IMR-90 (cell line): ENCODE measurements around the gene SYTL3. TPM values are rescaled to one million over a fixed set of nuclear protein-coding genes. Genes with fewer than 3 reads are reported as not detected.
A peak's percentile ranks its signal among the peaks of the same experiment; 100 is the strongest.

Experiments
- ATAC-seq: fragments of 200-7000 bp; cut with Tn5 transposase; 2 replicates; pipeline ENCODE4 v1.9.1; 2020; ENCODE audit warnings: low read depth, mild to moderate bottlenecking, moderate library complexity
- BruUV-seq: library from RNA; stranded (reverse); fragments of 400-500 nt; replicated peaks from 2 replicates; lab custom pipeline; 2021; lab: Mats Ljungman, UMichigan
- CTCF ChIA-PET: fragments of 300-600 bp; formaldehyde crosslinking; extraction: SDS; loops from one replicate; lab custom pipeline; 2021; ENCODE audit warnings: antibody characterized with exemption; lab: Yijun Ruan, JAX
- POLR2A ChIA-PET: fragments of 300-600 bp; sonication (Branson Sonifier 250); formaldehyde crosslinking; loops from one replicate; lab custom pipeline; 2022; ENCODE audit warnings: antibody characterized with exemption; ENCODE audit not compliant: unreplicated experiment; lab: Charles Lee
- DNase-seq: peaks from one replicate; pipeline ENCODE4 v3.0.0; 2013
- H2AFZ ChIP-seq: replicated peaks from 2 replicates; pipeline ENCODE3; 2013; ENCODE audit warnings: low read length, mild to moderate bottlenecking; ENCODE audit not compliant: poor library complexity
- H2AK5ac ChIP-seq: 2 replicates; pipeline ENCODE4 v1.6.1; 2013; ENCODE audit warnings: low read depth, low read length, inconsistent platforms
- H2AK9ac ChIP-seq: replicated peaks from 2 replicates; pipeline ENCODE3; 2013; ENCODE audit warnings: mild to moderate bottlenecking, low read depth, low read length, moderate library complexity; ENCODE audit not compliant: poor library complexity
- H2BK120ac ChIP-seq: 2 replicates; pipeline ENCODE4 v1.6.1; 2013; ENCODE audit warnings: low read depth, low read length, inconsistent platforms
- H2BK15ac ChIP-seq: 3 replicates; pipeline ENCODE4 v1.6.1; 2013; ENCODE audit warnings: low read depth, low read length, inconsistent platforms
- H2BK20ac ChIP-seq: 2 replicates; pipeline ENCODE4 v1.6.1; 2013; ENCODE audit warnings: low read depth, mild to moderate bottlenecking, inconsistent platforms, low read length, moderate library complexity
- H2BK5ac ChIP-seq: 2 replicates; pipeline ENCODE4 v1.6.1; 2013; ENCODE audit warnings: mild to moderate bottlenecking, low read depth, low read length, inconsistent platforms; ENCODE audit not compliant: poor library complexity, severe bottlenecking
- H3K14ac ChIP-seq: replicated peaks from 2 replicates; pipeline ENCODE4 v1.6.1; 2013; ENCODE audit warnings: low read depth, low read length, inconsistent platforms
- H3K18ac ChIP-seq: 2 replicates; pipeline ENCODE4 v1.6.1; 2013; ENCODE audit warnings: low read depth, low read length, control low read depth
- H3K23ac ChIP-seq: 2 replicates; pipeline ENCODE4 v1.6.1; 2013; ENCODE audit warnings: low read depth, low read length, inconsistent platforms
- H3K27ac ChIP-seq: 2 replicates; pipeline ENCODE4 v1.5.1; 2013; ENCODE audit warnings: mild to moderate bottlenecking, control low read depth, low read length; ENCODE audit not compliant: insufficient read depth
- H3K27me3 ChIP-seq: 2 replicates; pipeline ENCODE4 v1.6.1; 2013; ENCODE audit warnings: low read length; ENCODE audit not compliant: control insufficient read depth, insufficient read depth
- H3K36me3 ChIP-seq: 2 replicates; pipeline ENCODE4 v1.6.1; 2013; ENCODE audit warnings: low read length, mixed read lengths; ENCODE audit not compliant: control insufficient read depth, insufficient read depth
- H3K4ac ChIP-seq: 2 replicates; pipeline ENCODE4 v1.6.1; 2013; ENCODE audit warnings: low read depth, low read length, inconsistent platforms
- H3K4me1 ChIP-seq: 2 replicates; pipeline ENCODE4 v1.6.1; 2013; ENCODE audit warnings: low read length, mixed read lengths; ENCODE audit not compliant: control insufficient read depth, insufficient read depth
- H3K4me2 ChIP-seq: 2 replicates; pipeline ENCODE4 v1.6.1; 2013; ENCODE audit warnings: low read depth, mild to moderate bottlenecking, control low read depth, low read length, moderate library complexity
- H3K4me3 ChIP-seq: 2 replicates; pipeline ENCODE4 v1.5.1; 2013; ENCODE audit warnings: low read depth, mild to moderate bottlenecking, control low read depth, low read length, moderate library complexity; ENCODE audit not compliant: insufficient read depth
- H3K56ac ChIP-seq: 2 replicates; pipeline ENCODE4 v1.6.1; 2013; ENCODE audit warnings: low read length, inconsistent platforms; ENCODE audit not compliant: insufficient read depth; ENCODE audit errors: extremely low read depth
- H3K79me1 ChIP-seq, 2 experiments: 2 replicates each; pipeline ENCODE4 v1.6.1; 2013; ENCODE audit warnings: low read length in 2 of 2, inconsistent platforms in 1 of 2, low read depth in 1 of 2
- H3K9ac ChIP-seq: 2 replicates; pipeline ENCODE4 v1.6.1; 2013; ENCODE audit warnings: low read depth, low read length, control low read depth
- H3K9me1 ChIP-seq: 2 replicates; pipeline ENCODE4 v1.6.1; 2013; ENCODE audit warnings: low read length, inconsistent platforms; ENCODE audit not compliant: insufficient read depth
- H3K9me3 ChIP-seq: 2 replicates; pipeline ENCODE4 v1.6.1; 2013; ENCODE audit warnings: low read length; ENCODE audit not compliant: control insufficient read depth, insufficient read depth
- H4K20me1 ChIP-seq: 2 replicates; pipeline ENCODE4 v1.6.1; 2013; ENCODE audit warnings: low read length, inconsistent platforms; ENCODE audit not compliant: insufficient read depth
- H4K5ac ChIP-seq: 2 replicates; pipeline ENCODE4 v1.6.1; 2013; ENCODE audit warnings: mild to moderate bottlenecking, low read depth, low read length, control low read depth
- H4K8ac ChIP-seq, 2 experiments: 2 replicates each; pipeline ENCODE4 v1.6.1; 2013; ENCODE audit warnings: low read depth in 2 of 2, low read length in 2 of 2, control low read depth in 1 of 2, inconsistent platforms in 1 of 2
- H4K91ac ChIP-seq: 2 replicates; pipeline ENCODE4 v1.6.1; 2013; ENCODE audit warnings: low read depth, low read length, inconsistent platforms; ENCODE audit not compliant: insufficient read depth
- RCOR1 ChIP-seq: IDR thresholded peaks from 2 replicates; pipeline ENCODE4 v1.6.1; 2012; ENCODE audit warnings: mild to moderate bottlenecking, low read length, improper control_type of control experiment; ENCODE audit not compliant: insufficient replicate concordance
- WGBS, 2 experiments: methylation state at CpG; one replicate each; pipeline versions ENCODE4 v1.1.5 to v1.1.7; 2013; ENCODE audit warnings: missing lambda C conversion rate in 2 of 2; ENCODE audit not compliant: insufficient read length in 1 of 2; ENCODE audit errors: extremely low coverage in 2 of 2; 5-methylcytosine and 5-hydroxymethylcytosine counted together
- dilution Hi-C: fragments of 300-500 bp; cut with HindIII; formaldehyde crosslinking; loops from one replicate; pipeline ENCODE4 v1.14.3; 2018; ENCODE audit warnings: low sequenced_read_pairs; ENCODE audit not compliant: unreplicated experiment
- in situ Hi-C: fragments of 300-500 bp; cut with MboI; formaldehyde crosslinking; loops from 3 replicates; pipeline ENCODE4 v1.14.3; 2019; ENCODE audit warnings: low sequenced_read_pairs, inconsistent platforms, mixed read lengths
- intact Hi-C: fragments of 100-400 bp; cut with micrococcal nuclease; formaldehyde crosslinking; loops from 2 replicates; pipeline ENCODE4 v1.10.0; 2022
- polyA plus RNA-seq, 3 experiments: library from polyadenylated mRNA; depleted of rRNA; stranded (reverse); fragments of >200 nt; gene quantifications; 2 replicates each; pipeline ENCODE4 v1.2.3, GENCODE V29; 2012; ENCODE audit warnings: low replicate concordance in 1 of 3
- total RNA-seq: library from RNA; depleted of rRNA; stranded (reverse); fragments of >200 nt; gene quantifications from 2 replicates; pipeline ENCODE4 v1.2.3, GENCODE V29; 2012

Gene SYTL3
- total and polyA plus RNA-seq, 2 of the 4 experiments (the other 2 are of a cell fraction), result 2.9 to 4.3 TPM

DNA sequence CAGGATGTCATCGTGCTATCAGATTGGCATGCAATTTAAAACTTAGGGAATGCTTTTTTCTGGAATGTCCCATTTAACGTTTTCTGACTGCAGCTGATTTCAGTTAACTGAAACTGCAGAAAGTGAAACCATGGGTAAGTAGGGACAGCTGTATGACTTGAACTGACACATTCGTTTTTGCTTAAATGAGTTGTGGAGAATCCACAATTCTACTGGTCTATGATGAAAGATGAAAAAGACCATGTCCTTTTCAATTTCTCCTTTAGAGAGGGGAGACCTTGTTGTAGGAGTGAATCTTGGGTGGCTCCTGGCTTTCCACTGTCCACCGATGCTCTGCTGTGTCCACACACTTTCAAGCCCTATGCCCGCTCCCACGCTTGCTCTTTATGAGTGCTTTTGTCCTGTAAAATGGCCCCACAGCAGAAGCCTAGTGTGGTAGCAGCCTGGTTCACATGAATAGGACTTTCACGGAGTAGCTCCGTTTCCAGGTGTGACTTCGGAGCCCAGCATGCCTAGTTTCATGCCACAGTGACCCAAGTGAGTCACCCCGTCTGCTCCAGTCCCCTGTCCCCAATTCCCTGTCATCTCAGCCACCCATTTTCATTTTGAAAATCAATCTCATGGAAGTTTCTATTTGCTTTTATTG is 27.2 kb upstream of the SYTL3 start:
- no peak overlapping the region for H2BK120ac ChIP-seq
- no peak overlapping the region for H3K9ac ChIP-seq

More for the DNA sequence above, 27.2 kb upstream of the SYTL3 start:
- no TSS peak for BruUV-seq
- TF ChIP-seq RCOR1, result no peak
- H2AK9ac ChIP-seq, result peak overlapping the region; percentile 9
- ChIA-PET CTCF (interaction anchor here (1.2 kb wide), 1 partner anchor 402 kb away, joined by 5 read pairs; no protein-coding TSS in a partner anchor), POLR2A (no interaction called here)
- no peaks in the 10 kb centered on the region for H3K27me3 ChIP-seq
- H3K9me3 ChIP-seq, result no peaks in the 10 kb centered on the region
- no peak overlapping the region for H2BK20ac ChIP-seq
- H2AK5ac ChIP-seq, result no peak overlapping the region
- no peak overlapping the region for H3K4me2 ChIP-seq
- in situ Hi-C loops, result no loop called here
- H4K20me1 ChIP-seq, result no peaks in the 10 kb centered on the region
- H3K79me1 ChIP-seq, result peaks cover 11 to 33% of the 10 kb centered on the region in 2 experiments
- ATAC-seq, result no peak
- dilution Hi-C loops, result no loop called here
- H3K56ac ChIP-seq, result no peak overlapping the region
- H3K36me3 ChIP-seq, result peaks cover 45% of the 10 kb centered on the region
- H3K4ac ChIP-seq, result no peak overlapping the region
- H2AFZ ChIP-seq, result no peak overlapping the region
- H3K4me1 ChIP-seq, result no peaks in the 10 kb centered on the region
- no peak overlapping the region for H2BK5ac ChIP-seq
- no peak overlapping the region for H2BK15ac ChIP-seq
- H4K8ac ChIP-seq, result no peak overlapping the region
- DNase-seq, result no peak
- H3K4me3 ChIP-seq, result no peak overlapping the region
- intact Hi-C loops, result no loop called here
- H3K14ac ChIP-seq, result no peak overlapping the region
- no peak overlapping the region for H4K91ac ChIP-seq
- no peak overlapping the region for H3K27ac ChIP-seq
- peaks cover 7% of the 10 kb centered on the region for H3K9me1 ChIP-seq
- no peak overlapping the region for H3K23ac ChIP-seq
- H4K5ac ChIP-seq, result no peak overlapping the region
- WGBS, 2 experiments, result 100% methylated on average over 5 of the region's 10 CpGs; no CpG with 5 or more reads in 1 of the 2 experiments
- no peak overlapping the region for H3K18ac ChIP-seq
